GM23338 (cell line): ENCODE data around the gene PRCD. TPM values are rescaled to one million over a fixed set of nuclear protein-coding genes. Genes with fewer than 3 reads are reported as not detected.

Experiments
- ATAC-seq: fragments of 200-7000 bp; cut with Tn5 transposase; 3 replicates; pipeline ENCODE4 v1.9.1; 2020
- DNase-seq: peaks from one replicate; pipeline ENCODE4 v3.0.0-alpha.2; 2015; ENCODE audit warnings: low spot score
- H2AFZ ChIP-seq: fragments of 200-600 bp; sonication (generic); 2 replicates; pipeline ENCODE4 v1.8.0; 2016; ENCODE audit warnings: antibody characterized with exemption, mild to moderate bottlenecking, moderate library complexity
- H3F3A ChIP-seq: fragments of 200-600 bp; sonication (generic); replicated peaks from 2 replicates; pipeline ENCODE4 v1.8.0; 2017; ENCODE audit warnings: antibody characterized with exemption, mixed run types, low read depth
- H3K27ac ChIP-seq: fragments of 200-600 bp; sonication (generic); 2 replicates; pipeline ENCODE4 v1.6.1; 2016; ENCODE audit warnings: low read depth
- H3K27me3 ChIP-seq: fragments of 200-600 bp; sonication (generic); 2 replicates; pipeline ENCODE4 v1.8.0; 2016; ENCODE audit warnings: mild to moderate bottlenecking, mixed run types, moderate library complexity; ENCODE audit not compliant: insufficient read depth
- H3K36me3 ChIP-seq: fragments of 200-600 bp; sonication (generic); 2 replicates; pipeline ENCODE4 v1.8.0; 2016; ENCODE audit warnings: mild to moderate bottlenecking; ENCODE audit not compliant: insufficient read depth
- H3K4me1 ChIP-seq: fragments of 200-600 bp; sonication (generic); 2 replicates; pipeline ENCODE4 v1.8.0; 2016; ENCODE audit warnings: mild to moderate bottlenecking, moderate library complexity; ENCODE audit not compliant: insufficient read depth
- H3K4me2 ChIP-seq: fragments of 200-600 bp; sonication (generic); 2 replicates; pipeline ENCODE4 v1.7.1; 2017; ENCODE audit warnings: mixed run types
- H3K4me3 ChIP-seq: fragments of 200-600 bp; sonication (generic); 2 replicates; pipeline ENCODE4 v1.6.1; 2016; ENCODE audit warnings: mixed run types
- H3K79me2 ChIP-seq: fragments of 200-600 bp; sonication (generic); replicated peaks from 2 replicates; pipeline ENCODE4 v1.8.0; 2017; ENCODE audit warnings: mild to moderate bottlenecking; ENCODE audit not compliant: insufficient read depth
- H3K9me2 ChIP-seq: fragments of 200-600 bp; sonication (generic); 2 replicates; pipeline ENCODE4 v1.8.0; 2017; ENCODE audit not compliant: insufficient read depth
- H4K20me1 ChIP-seq: fragments of 200-600 bp; sonication (generic); replicated peaks from 2 replicates; pipeline ENCODE4 v1.8.0; 2017; ENCODE audit warnings: mild to moderate bottlenecking; ENCODE audit not compliant: insufficient read depth
- H3K27ac Mint-ChIP-seq: 2 replicates; pipeline ENCODE4 v1.8.0; 2020; ENCODE audit warnings: inconsistent platforms, mild to moderate bottlenecking, moderate library complexity, mixed read lengths
- H3K27me3 Mint-ChIP-seq: 3 replicates; pipeline ENCODE4 v1.8.0; 2022; ENCODE audit warnings: low read depth, mild to moderate bottlenecking, moderate library complexity, mixed read lengths, inconsistent platforms; ENCODE audit not compliant: insufficient read depth, poor library complexity
- H3K36me3 Mint-ChIP-seq: 3 replicates; pipeline ENCODE4 v1.8.0; 2021; ENCODE audit warnings: low read depth, mild to moderate bottlenecking, inconsistent platforms, moderate library complexity, mixed read lengths
- H3K4me1 Mint-ChIP-seq: 3 replicates; pipeline ENCODE4 v1.8.0; 2020; ENCODE audit warnings: mild to moderate bottlenecking, inconsistent platforms, mixed read lengths
- H3K4me3 Mint-ChIP-seq: 3 replicates; pipeline ENCODE4 v1.8.0; 2021; ENCODE audit warnings: moderate library complexity, mild to moderate bottlenecking, inconsistent platforms, mixed read lengths
- H3K9me3 Mint-ChIP-seq: 3 replicates; pipeline ENCODE4 v1.8.0; 2020; ENCODE audit warnings: moderate library complexity, mild to moderate bottlenecking, inconsistent platforms, mixed read lengths
- CREB1 ChIP-seq: fragments of 250-450 bp; sonication (Bioruptor Pico); IDR thresholded peaks from 2 replicates; pipeline ENCODE4 v1.5.0; 2020; ENCODE audit warnings: low read depth, mild to moderate bottlenecking, moderate library complexity
- CTCF ChIP-seq, 2 experiments: fragments of 200-600 bp in 1 of 2; sonication (generic) in 1 of 2; conservative IDR thresholded peaks; 2 replicates each; pipeline versions ENCODE4 v1.5.1 to v1.6.1; 2016 to 2017; ENCODE audit warnings: antibody characterized with exemption in 2 of 2, low read depth in 2 of 2, mild to moderate bottlenecking in 2 of 2, moderate library complexity in 1 of 2
- EZH2 ChIP-seq: fragments of 200-600 bp; sonication (generic); IDR thresholded peaks from one replicate; pipeline ENCODE4 v1.8.0; 2017; ENCODE audit warnings: antibody characterized with exemption, mild to moderate bottlenecking, low read depth; ENCODE audit not compliant: unreplicated experiment
- EZH2phosphoT487 ChIP-seq: fragments of 200-600 bp; sonication (generic); IDR thresholded peaks from one replicate; pipeline ENCODE4 v1.8.1; 2018; ENCODE audit warnings: antibody characterized with exemption; ENCODE audit not compliant: unreplicated experiment
- JUNB ChIP-seq: IDR thresholded peaks from one replicate; pipeline ENCODE4 v1.6.1; 2016; ENCODE audit warnings: antibody characterized with exemption; ENCODE audit not compliant: unreplicated experiment
- NANOG ChIP-seq: IDR thresholded peaks from 2 replicates; pipeline ENCODE4 v1.6.1; 2016; ENCODE audit warnings: antibody characterized with exemption, borderline replicate concordance
- POLR2AphosphoS5 ChIP-seq: IDR thresholded peaks from 2 replicates; pipeline ENCODE4 v1.6.1; 2016; ENCODE audit warnings: antibody characterized with exemption, low read depth
- REST ChIP-seq: IDR thresholded peaks from one replicate; pipeline ENCODE4 v1.6.1; 2018; ENCODE audit warnings: antibody characterized with exemption; ENCODE audit not compliant: unreplicated experiment
- STAT1 ChIP-seq: IDR thresholded peaks from one replicate; pipeline ENCODE4 v1.6.1; 2016; ENCODE audit warnings: antibody characterized with exemption; ENCODE audit not compliant: unreplicated experiment
- ZNF114 ChIP-seq: fragments of 250-450 bp; sonication (Bioruptor Pico); IDR thresholded peaks from 2 replicates; pipeline ENCODE4 v1.5.0; 2020; ENCODE audit warnings: mild to moderate bottlenecking, moderate library complexity
- ZNF331 ChIP-seq: fragments of 250-450 bp; sonication (Bioruptor Pico); IDR thresholded peaks from 2 replicates; pipeline ENCODE4 v1.5.0; 2020; ENCODE audit warnings: low read depth, mild to moderate bottlenecking, moderate library complexity
- ZNF462 ChIP-seq: fragments of 250-450 bp; sonication (Bioruptor Pico); IDR thresholded peaks from 2 replicates; pipeline ENCODE4 v1.5.0; 2020; ENCODE audit warnings: mild to moderate bottlenecking, moderate library complexity
- polyA plus RNA-seq: library from polyadenylated mRNA; unstranded; fragments of >200 nt; fragmentation: Nextera tagmentation; extraction: Ambion mirVana; gene quantifications from 2 replicates; pipeline ENCODE4 v1.2.1, GENCODE V29; 2016
- total RNA-seq: library from RNA; depleted of rRNA; stranded (reverse); fragments of >200 nt; shearing (Covaris generic); gene quantifications from 2 replicates; pipeline ENCODE4 v1.2.3, GENCODE V29; 2014
- TF ChIP-seq, protein P1 (sequence below): IDR thresholded peaks from 2 replicates; pipeline ENCODE4 v1.6.1; 2016; ENCODE audit warnings: antibody characterized with exemption

The PRCD gene
- total and polyA plus RNA-seq, 2 experiments from 2014 or later, result 0.38 to 1.6 TPM

DNA sequence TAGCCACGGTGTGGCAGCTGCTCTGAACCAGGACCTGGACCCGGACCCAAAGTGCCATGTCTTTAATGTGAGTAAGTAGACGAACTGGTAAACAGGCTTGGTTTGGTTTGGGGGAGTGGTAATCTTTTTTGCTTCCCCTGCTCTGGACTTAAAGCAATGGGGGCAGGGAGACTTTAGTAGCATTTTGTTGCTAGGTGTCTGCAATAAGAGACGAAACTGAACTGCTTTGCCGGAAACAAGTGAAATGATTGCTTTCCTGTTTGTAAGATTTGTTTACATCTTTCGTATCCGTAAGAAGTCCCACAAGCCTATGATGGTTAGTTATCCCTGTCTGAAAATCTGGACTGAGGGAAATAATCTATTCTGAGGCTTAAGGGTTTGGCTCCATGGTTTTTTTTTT is 21.5 kb downstream of the PRCD start:
- Histone ChIP-seq H4K20me1 (peaks cover 41% of the 10 kb centered on the region), H2AFZ (no peak overlapping the region), H3K4me1 (peaks cover 40% of the 10 kb centered on the region), H3K27ac (peak overlapping the region; percentile 89), H3K4me3 (peak overlapping the region; percentile 97), H3K27me3 (no peaks in the 10 kb centered on the region), H3K36me3 (peaks cover 42% of the 10 kb centered on the region), H3K4me2 (peak overlapping the region; percentile 96; the same call in 1 of the 2 replicates), H3F3A (peaks cover 48% of the 10 kb centered on the region), H3K79me2 (peaks cover 53% of the 10 kb centered on the region), H3K9me2 (no peaks in the 10 kb centered on the region)
- H3K36me3 Mint-ChIP-seq, result peaks cover 85% of the 10 kb centered on the region
- TF ChIP-seq ZNF331 (CRISPR knock-in tag) (no peak), CREB1 (CRISPR knock-in tag) (no peak), STAT1 (no peak), NANOG (no peak), REST (no peak), CTCF (conservative IDR thresholded peaks at IDR 0.05; ENCODE audit: low read depth in 2 of 2) (no peak), ZNF462 (CRISPR knock-in tag) (no peak), EZH2 (no peak), POLR2AphosphoS5 (no peak), ZNF114 (CRISPR knock-in tag) (no peak), EZH2phosphoT487 (no peak), JUNB (no peak)
- TF ChIP-seq, protein P1, sequence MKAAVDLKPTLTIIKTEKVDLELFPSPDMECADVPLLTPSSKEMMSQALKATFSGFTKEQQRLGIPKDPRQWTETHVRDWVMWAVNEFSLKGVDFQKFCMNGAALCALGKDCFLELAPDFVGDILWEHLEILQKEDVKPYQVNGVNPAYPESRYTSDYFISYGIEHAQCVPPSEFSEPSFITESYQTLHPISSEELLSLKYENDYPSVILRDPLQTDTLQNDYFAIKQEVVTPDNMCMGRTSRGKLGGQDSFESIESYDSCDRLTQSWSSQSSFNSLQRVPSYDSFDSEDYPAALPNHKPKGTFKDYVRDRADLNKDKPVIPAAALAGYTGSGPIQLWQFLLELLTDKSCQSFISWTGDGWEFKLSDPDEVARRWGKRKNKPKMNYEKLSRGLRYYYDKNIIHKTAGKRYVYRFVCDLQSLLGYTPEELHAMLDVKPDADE, result no peak
- H3K27ac Mint-ChIP-seq, result no peak overlapping the region
- ATAC-seq (no peak), DNase-seq (no peak)
- H3K4me3 Mint-ChIP-seq, result peak overlapping the region; percentile 37; the same call in 2 of the 3 replicates
- peaks cover 47% of the 10 kb centered on the region for H3K4me1 Mint-ChIP-seq
- peaks cover 12% of the 10 kb centered on the region for H3K27me3 Mint-ChIP-seq
- no peaks in the 10 kb centered on the region for H3K9me3 Mint-ChIP-seq
